ENCODE measurements around the gene ALOX15B.

DNA sequence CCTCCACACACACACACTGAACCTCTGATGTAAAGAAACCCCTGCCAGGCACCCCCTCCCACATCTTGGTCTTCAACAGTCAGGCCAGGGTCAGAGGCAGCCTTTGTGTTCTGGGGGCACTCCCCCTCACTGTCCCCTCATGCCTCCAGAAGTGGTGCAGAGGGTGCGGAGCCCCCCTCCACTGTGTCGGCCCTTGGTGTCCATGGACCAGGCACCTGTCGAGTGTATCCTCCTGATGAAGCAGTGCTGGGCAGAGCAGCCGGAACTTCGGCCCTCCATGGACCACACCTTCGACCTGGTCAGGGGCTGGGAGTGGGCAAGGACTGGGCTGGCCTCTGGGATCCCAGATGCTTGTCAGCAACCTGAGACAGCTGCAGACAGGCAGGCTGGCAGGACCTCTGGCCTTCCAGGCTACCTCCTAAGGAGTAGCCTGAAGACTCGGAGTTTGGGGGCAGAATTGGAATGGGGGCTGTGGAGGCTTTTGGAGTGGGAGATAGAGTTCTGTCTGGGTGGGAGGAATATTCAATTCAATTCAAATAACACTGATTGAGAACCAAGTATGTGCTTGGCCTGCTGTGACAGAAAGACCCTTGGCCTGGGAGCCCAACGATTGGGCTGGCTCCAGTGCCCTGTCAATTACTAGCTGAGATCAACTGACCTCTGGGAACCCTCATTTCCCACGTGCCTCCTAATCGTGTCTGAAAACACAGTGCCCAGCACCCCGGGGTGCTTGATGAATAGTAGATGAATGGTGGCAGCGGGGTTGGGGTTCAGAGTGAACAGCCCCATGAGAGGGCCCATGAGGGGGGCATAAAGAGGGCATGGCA is 24.9 kb upstream of the ALOX15B start:
- TF ChIP-seq, protein P1, sequence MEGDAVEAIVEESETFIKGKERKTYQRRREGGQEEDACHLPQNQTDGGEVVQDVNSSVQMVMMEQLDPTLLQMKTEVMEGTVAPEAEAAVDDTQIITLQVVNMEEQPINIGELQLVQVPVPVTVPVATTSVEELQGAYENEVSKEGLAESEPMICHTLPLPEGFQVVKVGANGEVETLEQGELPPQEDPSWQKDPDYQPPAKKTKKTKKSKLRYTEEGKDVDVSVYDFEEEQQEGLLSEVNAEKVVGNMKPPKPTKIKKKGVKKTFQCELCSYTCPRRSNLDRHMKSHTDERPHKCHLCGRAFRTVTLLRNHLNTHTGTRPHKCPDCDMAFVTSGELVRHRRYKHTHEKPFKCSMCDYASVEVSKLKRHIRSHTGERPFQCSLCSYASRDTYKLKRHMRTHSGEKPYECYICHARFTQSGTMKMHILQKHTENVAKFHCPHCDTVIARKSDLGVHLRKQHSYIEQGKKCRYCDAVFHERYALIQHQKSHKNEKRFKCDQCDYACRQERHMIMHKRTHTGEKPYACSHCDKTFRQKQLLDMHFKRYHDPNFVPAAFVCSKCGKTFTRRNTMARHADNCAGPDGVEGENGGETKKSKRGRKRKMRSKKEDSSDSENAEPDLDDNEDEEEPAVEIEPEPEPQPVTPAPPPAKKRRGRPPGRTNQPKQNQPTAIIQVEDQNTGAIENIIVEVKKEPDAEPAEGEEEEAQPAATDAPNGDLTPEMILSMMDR (IDR thresholded peaks at IDR 0.05; ENCODE audit: poor library complexity, severe bottlenecking) = no peak
- no peak for TF ChIP-seq POLR2AphosphoS5 (IDR thresholded peaks at IDR 0.05)
- TF ChIP-seq TAF1 (IDR thresholded peaks at IDR 0.05; ENCODE audit: low read depth) = no peak
- no peak for TF ChIP-seq EZH2 (IDR thresholded peaks at IDR 0.05; ENCODE audit: borderline replicate concordance, insufficient read depth, low read length, poor library complexity, severe bottlenecking)
- TF ChIP-seq, protein P2, sequence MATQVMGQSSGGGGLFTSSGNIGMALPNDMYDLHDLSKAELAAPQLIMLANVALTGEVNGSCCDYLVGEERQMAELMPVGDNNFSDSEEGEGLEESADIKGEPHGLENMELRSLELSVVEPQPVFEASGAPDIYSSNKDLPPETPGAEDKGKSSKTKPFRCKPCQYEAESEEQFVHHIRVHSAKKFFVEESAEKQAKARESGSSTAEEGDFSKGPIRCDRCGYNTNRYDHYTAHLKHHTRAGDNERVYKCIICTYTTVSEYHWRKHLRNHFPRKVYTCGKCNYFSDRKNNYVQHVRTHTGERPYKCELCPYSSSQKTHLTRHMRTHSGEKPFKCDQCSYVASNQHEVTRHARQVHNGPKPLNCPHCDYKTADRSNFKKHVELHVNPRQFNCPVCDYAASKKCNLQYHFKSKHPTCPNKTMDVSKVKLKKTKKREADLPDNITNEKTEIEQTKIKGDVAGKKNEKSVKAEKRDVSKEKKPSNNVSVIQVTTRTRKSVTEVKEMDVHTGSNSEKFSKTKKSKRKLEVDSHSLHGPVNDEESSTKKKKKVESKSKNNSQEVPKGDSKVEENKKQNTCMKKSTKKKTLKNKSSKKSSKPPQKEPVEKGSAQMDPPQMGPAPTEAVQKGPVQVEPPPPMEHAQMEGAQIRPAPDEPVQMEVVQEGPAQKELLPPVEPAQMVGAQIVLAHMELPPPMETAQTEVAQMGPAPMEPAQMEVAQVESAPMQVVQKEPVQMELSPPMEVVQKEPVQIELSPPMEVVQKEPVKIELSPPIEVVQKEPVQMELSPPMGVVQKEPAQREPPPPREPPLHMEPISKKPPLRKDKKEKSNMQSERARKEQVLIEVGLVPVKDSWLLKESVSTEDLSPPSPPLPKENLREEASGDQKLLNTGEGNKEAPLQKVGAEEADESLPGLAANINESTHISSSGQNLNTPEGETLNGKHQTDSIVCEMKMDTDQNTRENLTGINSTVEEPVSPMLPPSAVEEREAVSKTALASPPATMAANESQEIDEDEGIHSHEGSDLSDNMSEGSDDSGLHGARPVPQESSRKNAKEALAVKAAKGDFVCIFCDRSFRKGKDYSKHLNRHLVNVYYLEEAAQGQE (IDR thresholded peaks at IDR 0.05; ENCODE audit: borderline replicate concordance) = no peak
- no peak for TF ChIP-seq MXI1 (conservative IDR thresholded peaks at IDR 0.05; ENCODE audit: poor library complexity, severe bottlenecking)

Measured in neural cell (in vitro differentiated cells).